Calu3 (cell line): ENCODE measurements around the gene AFAP1. TPM values are rescaled to one million over a fixed set of nuclear protein-coding genes. Genes with fewer than 3 reads are reported as not detected.

Experiments used
- BruUV-seq: library from RNA; stranded (reverse); fragments of 400-500 nt; replicated peaks from 2 replicates; lab custom pipeline; 2021; lab: Mats Ljungman, UMichigan
- CTCF ChIA-PET: fragments of 300-600 bp; sonication (Branson Sonifier 250); formaldehyde crosslinking; loops from one replicate; lab custom pipeline; 2022; ENCODE audit warnings: antibody characterized with exemption; lab: Charles Lee
- DNase-seq: peaks from one replicate; pipeline ENCODE4 v3.0.0; 2022
- H3K27ac Mint-ChIP-seq: one replicate; pipeline ENCODE4 v1.8.0; 2022; ENCODE audit warnings: mixed read lengths; ENCODE audit not compliant: unreplicated experiment
- H3K27me3 Mint-ChIP-seq: one replicate; pipeline ENCODE4 v1.8.0; 2022; ENCODE audit warnings: mixed read lengths; ENCODE audit not compliant: unreplicated experiment
- H3K36me3 Mint-ChIP-seq: one replicate; pipeline ENCODE4 v1.8.0; 2022; ENCODE audit warnings: mild to moderate bottlenecking, moderate library complexity, mixed read lengths; ENCODE audit not compliant: insufficient read depth, unreplicated experiment
- H3K4me1 Mint-ChIP-seq: one replicate; pipeline ENCODE4 v1.8.0; 2022; ENCODE audit warnings: mild to moderate bottlenecking, low read depth, mixed read lengths; ENCODE audit not compliant: unreplicated experiment
- H3K4me3 Mint-ChIP-seq: one replicate; pipeline ENCODE4 v1.8.0; 2022; ENCODE audit warnings: mild to moderate bottlenecking, low read depth, moderate library complexity, mixed read lengths; ENCODE audit not compliant: unreplicated experiment
- H3K9me3 Mint-ChIP-seq: one replicate; pipeline ENCODE4 v1.8.0; 2022; ENCODE audit warnings: low read depth, mixed read lengths; ENCODE audit not compliant: unreplicated experiment
- intact Hi-C: fragments of 100-400 bp; cut with micrococcal nuclease; formaldehyde crosslinking; loops from one replicate; pipeline ENCODE4 v1.10.0; 2022; ENCODE audit not compliant: unreplicated experiment
- total RNA-seq: library from RNA; stranded (reverse); gene quantifications from 2 replicates; pipeline ENCODE4 v1.2.3, GENCODE V29; 2022
- TF ChIP-seq, protein P1 (sequence below): fragments of 200-600 bp; IDR thresholded peaks from one replicate; pipeline ENCODE4 v1.8.0; 2022; ENCODE audit warnings: antibody characterized with exemption; ENCODE audit not compliant: unreplicated experiment

The AFAP1 gene
- total RNA-seq, 1 experiment from 2014 or later: 40.1 TPM

DNA sequence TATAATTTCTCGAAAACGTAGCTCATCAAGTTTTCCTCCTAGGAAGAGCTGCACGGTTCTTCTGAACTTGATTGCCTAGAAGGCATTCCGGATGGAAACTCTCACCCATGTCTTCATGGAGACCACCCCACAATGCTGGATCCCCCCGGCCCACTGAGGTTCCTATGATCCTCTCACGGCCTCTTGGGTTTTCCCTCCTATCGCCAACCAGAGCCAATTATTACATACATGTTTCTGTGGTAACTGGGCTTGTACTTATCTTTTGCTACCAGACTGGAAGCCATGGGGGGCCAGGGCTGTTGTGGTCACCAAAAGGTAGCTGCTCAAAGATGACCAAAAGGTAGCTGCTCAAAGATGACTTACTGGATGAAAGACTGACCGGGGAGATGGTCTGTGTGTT lies 131.5 kb downstream of the AFAP1 start:
- peaks cover 38% of the 10 kb centered on the region for H3K4me1 Mint-ChIP-seq
- no peaks in the 10 kb centered on the region for H3K9me3 Mint-ChIP-seq
- peaks cover 33% of the 10 kb centered on the region for H3K36me3 Mint-ChIP-seq
- intact Hi-C loops: loop anchor here (10.0 kb wide), 1 partner anchor 117 kb away; no protein-coding TSS in a partner anchor
- CTCF ChIA-PET: no interaction called here
- TF ChIP-seq, protein P1, sequence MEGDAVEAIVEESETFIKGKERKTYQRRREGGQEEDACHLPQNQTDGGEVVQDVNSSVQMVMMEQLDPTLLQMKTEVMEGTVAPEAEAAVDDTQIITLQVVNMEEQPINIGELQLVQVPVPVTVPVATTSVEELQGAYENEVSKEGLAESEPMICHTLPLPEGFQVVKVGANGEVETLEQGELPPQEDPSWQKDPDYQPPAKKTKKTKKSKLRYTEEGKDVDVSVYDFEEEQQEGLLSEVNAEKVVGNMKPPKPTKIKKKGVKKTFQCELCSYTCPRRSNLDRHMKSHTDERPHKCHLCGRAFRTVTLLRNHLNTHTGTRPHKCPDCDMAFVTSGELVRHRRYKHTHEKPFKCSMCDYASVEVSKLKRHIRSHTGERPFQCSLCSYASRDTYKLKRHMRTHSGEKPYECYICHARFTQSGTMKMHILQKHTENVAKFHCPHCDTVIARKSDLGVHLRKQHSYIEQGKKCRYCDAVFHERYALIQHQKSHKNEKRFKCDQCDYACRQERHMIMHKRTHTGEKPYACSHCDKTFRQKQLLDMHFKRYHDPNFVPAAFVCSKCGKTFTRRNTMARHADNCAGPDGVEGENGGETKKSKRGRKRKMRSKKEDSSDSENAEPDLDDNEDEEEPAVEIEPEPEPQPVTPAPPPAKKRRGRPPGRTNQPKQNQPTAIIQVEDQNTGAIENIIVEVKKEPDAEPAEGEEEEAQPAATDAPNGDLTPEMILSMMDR: no peak
- H3K27me3 Mint-ChIP-seq: no peaks in the 10 kb centered on the region
- DNase-seq: no peak
- BruUV-seq: no TSS peak
- H3K4me3 Mint-ChIP-seq: no peak overlapping the region
- no peak overlapping the region for H3K27ac Mint-ChIP-seq

DNA sequence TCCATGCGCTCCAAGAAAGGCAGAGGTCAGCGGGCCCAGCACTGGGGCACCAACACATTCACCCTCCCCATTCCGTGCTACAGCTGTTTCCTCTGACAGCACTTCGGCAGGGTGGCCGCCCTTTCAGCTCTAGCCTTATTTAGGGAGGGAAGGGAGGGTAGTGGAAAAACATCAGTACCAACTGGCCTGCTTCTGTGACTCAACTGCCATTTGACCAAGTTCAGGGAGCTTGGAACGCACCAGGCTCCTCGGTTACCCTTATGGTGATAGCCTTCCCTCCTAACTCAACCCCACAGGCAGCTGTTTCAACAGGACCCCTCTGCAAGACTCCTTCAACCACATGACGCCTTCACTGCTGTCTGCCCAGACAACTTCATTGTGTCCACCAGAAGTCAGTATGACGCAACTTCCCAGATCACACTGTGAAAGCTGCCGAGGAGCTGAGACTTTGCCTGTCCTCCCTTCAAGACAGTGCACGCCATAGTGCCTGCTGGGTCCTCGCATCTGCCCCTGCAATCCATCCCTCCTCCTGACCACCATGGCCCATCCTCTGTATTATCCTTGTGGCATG lies 132.2 kb downstream of the AFAP1 start:
- H3K27ac Mint-ChIP-seq: no peak overlapping the region
- intact Hi-C loops: loop anchor here (10.0 kb wide), 1 partner anchor 117 kb away; no protein-coding TSS in a partner anchor
- H3K4me1 Mint-ChIP-seq: peaks cover 38% of the 10 kb centered on the region
- CTCF ChIA-PET: interaction anchor here (0.6 kb wide), 1 partner anchor 378 kb away, joined by 3 read pairs; no protein-coding TSS in a partner anchor
- DNase-seq: no peak
- peaks cover 33% of the 10 kb centered on the region for H3K36me3 Mint-ChIP-seq
- no TSS peak for BruUV-seq
- TF ChIP-seq, protein P1: no peak
- H3K27me3 Mint-ChIP-seq: no peaks in the 10 kb centered on the region
- no peaks in the 10 kb centered on the region for H3K9me3 Mint-ChIP-seq
- H3K4me3 Mint-ChIP-seq: no peak overlapping the region

DNA sequence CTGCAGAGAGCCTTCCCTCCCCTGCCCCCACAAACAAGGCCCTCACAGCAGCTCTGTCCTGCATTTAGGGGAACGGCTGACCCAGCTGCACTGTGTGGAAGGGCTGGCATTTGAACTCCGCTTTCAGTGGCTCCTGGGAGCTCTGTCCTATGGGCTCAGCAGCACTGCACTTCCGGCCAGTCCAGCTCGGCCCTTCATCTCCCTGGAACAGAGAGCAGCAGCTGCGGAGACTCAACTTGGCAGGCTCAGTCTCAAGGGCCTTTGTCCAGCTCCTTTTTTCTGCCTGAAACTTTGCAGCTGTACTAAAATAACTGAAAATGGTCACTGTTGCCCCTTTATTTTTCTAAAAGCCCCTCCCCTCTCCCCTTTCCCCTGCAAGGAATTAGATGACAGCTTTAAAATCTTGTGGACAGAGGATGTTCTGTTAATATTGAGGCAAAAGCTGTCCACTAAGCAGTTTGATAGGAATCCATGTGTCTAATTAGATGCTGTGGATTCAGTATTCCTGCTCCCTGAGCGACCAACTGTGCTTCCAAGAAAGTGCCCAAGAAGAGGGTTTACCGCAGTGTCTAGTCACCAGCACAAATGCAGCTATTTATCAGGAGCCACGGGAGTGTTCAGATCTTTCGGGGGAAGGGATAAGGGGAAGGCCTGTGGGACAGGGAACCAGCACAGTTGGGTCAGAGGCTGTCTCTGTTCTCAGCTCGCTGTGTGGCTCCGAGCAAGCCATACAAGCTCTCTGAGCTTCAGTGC lies 133.1 kb downstream of the AFAP1 start:
- H3K27ac Mint-ChIP-seq: no peak overlapping the region
- peaks cover 38% of the 10 kb centered on the region for H3K36me3 Mint-ChIP-seq
- TF ChIP-seq, protein P1: no peak
- BruUV-seq: no TSS peak
- no peaks in the 10 kb centered on the region for H3K9me3 Mint-ChIP-seq
- H3K4me1 Mint-ChIP-seq: peaks cover 38% of the 10 kb centered on the region
- no peak for DNase-seq
- no peaks in the 10 kb centered on the region for H3K27me3 Mint-ChIP-seq
- no peak overlapping the region for H3K4me3 Mint-ChIP-seq
- CTCF ChIA-PET: interaction anchor here (0.6 kb wide), 1 partner anchor 379 kb away, joined by 3 read pairs; no protein-coding TSS in a partner anchor
- intact Hi-C loops: loop anchor here (10.0 kb wide), 1 partner anchor 118 kb away; no protein-coding TSS in a partner anchor

DNA sequence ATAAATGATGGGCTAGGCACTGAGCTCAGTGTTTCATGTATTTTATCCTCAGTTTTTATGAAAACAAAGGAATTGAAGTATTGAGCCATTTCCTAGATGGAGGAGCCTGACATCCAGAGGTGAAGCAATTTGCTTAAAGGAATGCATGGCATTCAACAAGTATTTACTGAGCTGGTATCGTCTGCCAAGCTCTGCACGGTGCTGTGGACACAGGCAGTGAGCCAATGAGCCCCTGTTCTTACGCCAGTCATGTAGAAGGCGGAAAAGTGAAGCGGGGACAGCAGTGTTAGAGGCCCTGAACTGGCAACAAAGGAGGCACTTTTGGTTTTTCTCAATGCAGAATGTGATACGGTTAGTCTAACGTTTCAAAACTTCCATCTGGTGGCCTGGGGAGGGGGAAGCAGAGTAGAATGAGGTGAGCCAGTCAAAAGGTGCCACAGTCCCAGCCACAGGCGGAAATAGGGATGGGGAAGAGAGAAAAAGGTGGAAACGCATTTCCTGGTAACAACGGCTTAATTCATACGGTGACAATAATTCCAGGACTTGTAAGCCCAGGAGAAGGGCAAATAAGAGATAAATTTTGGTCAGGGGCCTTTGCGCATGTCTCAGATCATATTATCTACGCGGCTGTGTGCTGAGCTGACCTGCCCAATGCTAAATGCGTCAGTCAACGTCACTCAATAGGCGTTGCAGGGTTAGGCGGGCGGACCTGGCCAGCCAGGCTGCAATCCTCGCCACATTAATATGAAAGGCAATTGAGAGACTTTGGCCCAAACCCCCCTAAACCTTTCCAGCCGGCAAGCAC lies 133.9 kb downstream of the AFAP1 start:
- CTCF ChIA-PET: interaction anchor here (0.6 to 1.2 kb wide), 4 partner anchors 166 to 353 kb away, joined by 3 to 4 read pairs (median 4); no protein-coding TSS in a partner anchor
- H3K9me3 Mint-ChIP-seq: no peaks in the 10 kb centered on the region
- H3K27me3 Mint-ChIP-seq: no peaks in the 10 kb centered on the region
- H3K27ac Mint-ChIP-seq: peak overlapping the region; percentile 70
- H3K4me3 Mint-ChIP-seq: no peak overlapping the region
- DNase-seq: peak; percentile 70
- TF ChIP-seq, protein P1: no peak
- intact Hi-C loops: loop anchor here (10.0 kb wide), 1 partner anchor 119 kb away; no protein-coding TSS in a partner anchor
- H3K36me3 Mint-ChIP-seq: peaks cover 40% of the 10 kb centered on the region
- no TSS peak for BruUV-seq
- peaks cover 38% of the 10 kb centered on the region for H3K4me1 Mint-ChIP-seq
